Measurements from ENCODE around the gene NLRX1. TPM values are rescaled to one million over a fixed set of nuclear protein-coding genes. Genes with fewer than 3 reads are reported as not detected.

Gene NLRX1
- total RNA-seq, 1 donor from 2014 or later, result 31.2 TPM

Other genes with a start within 250 kb of the NLRX1 start
- 44.7 TPM for gene BCL9L, start 242.8 kb upstream of the NLRX1 start, total RNA-seq
- gene UPK2, start 212.4 kb upstream of the NLRX1 start, total RNA-seq, result not detected
- not detected for gene FOXR1, start 197.0 kb upstream of the NLRX1 start, total RNA-seq
- 9.4 TPM for gene CENATAC, start 170.6 kb upstream of the NLRX1 start, total RNA-seq
- gene RPS25, start 150.4 kb upstream of the NLRX1 start, total RNA-seq, result 813 TPM
- 30.4 TPM for gene TRAPPC4, start 150.0 kb upstream of the NLRX1 start, total RNA-seq
- 8.1 TPM for gene SLC37A4, start 137.8 kb upstream of the NLRX1 start, total RNA-seq
- 64.0 TPM for gene HYOU1, start 111.5 kb upstream of the NLRX1 start, total RNA-seq
- gene VPS11, start 100.9 kb upstream of the NLRX1 start, total RNA-seq, result 23.0 TPM
- gene HMBS, start 83.8 kb upstream of the NLRX1 start, total RNA-seq, result 24.9 TPM
- 18.6 TPM for gene DPAGT1, start 66.9 kb upstream of the NLRX1 start, total RNA-seq
- 9.6 TPM for gene C2CD2L, start 61.4 kb upstream of the NLRX1 start, total RNA-seq
- 12.8 TPM for gene HINFP, start 47.1 kb upstream of the NLRX1 start, total RNA-seq
- gene ABCG4, start 19.7 kb upstream of the NLRX1 start, total RNA-seq, result 1.1 TPM
- gene NHERF4, start 16.8 kb downstream of the NLRX1 start, total RNA-seq, result 1.1 TPM
- gene CBL, start 37.6 kb downstream of the NLRX1 start, total RNA-seq, result 7.1 TPM
- gene MCAM, start 148.4 kb downstream of the NLRX1 start, total RNA-seq, result 44.7 TPM
- gene RNF26, start 165.8 kb downstream of the NLRX1 start, total RNA-seq, result 13.2 TPM
- 14.4 TPM for gene C1QTNF5, start 172.2 kb downstream of the NLRX1 start, total RNA-seq
- not detected for gene MFRP, start 178.0 kb downstream of the NLRX1 start, total RNA-seq
- gene USP2, start 213.0 kb downstream of the NLRX1 start, total RNA-seq, result 173 TPM